Thyroid gland (tissue), 4 donors: ENCODE measurements around the gene AGBL4. TPM values are rescaled to one million over a fixed set of nuclear protein-coding genes. Genes with fewer than 3 reads are reported as not detected.

Experiments used
- DNase-seq, 2 donors: peaks; one replicate each; pipeline ENCODE4 v3.0.0-alpha.2; 2019
- H3K27ac ChIP-seq, 3 donors: fragments of 200-600 bp; sonication (generic); 1 replicate in 2 of 3; 2 replicates in 1 of 3; pipeline ENCODE4 v1.5.1; 2016 to 2019; ENCODE audit warnings: mild to moderate bottlenecking in 1 of 3, moderate library complexity in 1 of 3
- H3K27me3 ChIP-seq: fragments of 200-600 bp; sonication (generic); one replicate; pipeline ENCODE4 v1.5.1; 2019
- H3K36me3 ChIP-seq, 2 donors: fragments of 200-600 bp; sonication (generic); one replicate each; pipeline ENCODE4 v1.5.1; 2016 to 2019
- H3K4me1 ChIP-seq, 2 donors: fragments of 200-600 bp; sonication (generic); one replicate each; pipeline ENCODE4 v1.5.1; 2017 to 2019
- H3K4me3 ChIP-seq, 3 donors: fragments of 200-600 bp; sonication (generic); replicated peaks in 1 of 3; 1 replicate in 2 of 3; 2 replicates in 1 of 3; pipeline ENCODE4 v1.5.1; 2016; ENCODE audit warnings: mild to moderate bottlenecking in 1 of 3
- H3K9me3 ChIP-seq: fragments of 200-600 bp; sonication (generic); one replicate; pipeline ENCODE4 v1.5.1; 2017
- POLR2A ChIP-seq, 2 donors: fragments of 450-650 bp; IDR thresholded peaks; one replicate each; pipeline ENCODE4 v1.6.1; 2017; ENCODE audit warnings: antibody characterized with exemption in 2 of 2, mild to moderate bottlenecking in 2 of 2, moderate library complexity in 1 of 2
- WGBS, 2 donors: methylation state at CpG; one replicate each; pipeline ENCODE4 v1.1.5; 2017; 5-methylcytosine and 5-hydroxymethylcytosine counted together
- intact Hi-C: fragments of 100-400 bp; cut with DNase I; formaldehyde crosslinking; loops from one replicate; pipeline ENCODE4 v1.15.1; 2023
- total RNA-seq, 4 donors: library from RNA; depleted of rRNA; stranded (reverse); fragments of >200 nt; gene quantifications; one replicate each; pipeline ENCODE4 v1.2.3, GENCODE V29; 2016
- TF ChIP-seq, protein P1 (sequence below), 6 experiments: fragments of 200-600 bp in 3 of 6; fragments of 450-650 bp in 3 of 6; sonication (generic) in 3 of 6; IDR thresholded peaks; one replicate each; pipeline ENCODE4 v1.5.1; 2016 to 2019; ENCODE audit warnings: antibody characterized with exemption in 6 of 6, mild to moderate bottlenecking in 2 of 6, inconsistent platforms in 1 of 6, moderate library complexity in 1 of 6

The AGBL4 gene
- total RNA-seq, 4 donors from 2014 or later = 2.1 to 6.0 (median 4.8) TPM

DNA sequence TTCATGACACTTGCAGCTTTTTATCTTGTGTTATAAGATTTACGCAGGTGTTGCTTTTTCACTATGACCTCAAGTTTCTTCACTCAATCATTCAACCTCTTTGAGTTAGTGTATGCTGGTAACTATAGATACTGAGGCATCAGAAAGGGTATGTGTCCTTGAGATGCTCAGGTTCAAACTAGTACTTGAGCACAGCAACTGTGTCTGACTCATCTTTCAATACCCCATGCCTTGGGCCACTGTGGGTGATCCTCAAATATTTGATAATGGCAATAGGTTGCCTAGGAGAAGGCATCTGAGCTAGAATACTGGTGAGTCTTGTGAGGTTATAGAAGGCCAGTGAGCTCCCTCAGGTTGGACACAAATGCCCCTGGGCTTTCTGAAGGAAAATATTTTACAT lies 1463.6 kb downstream of the AGBL4 start:
- no peaks in the 10 kb centered on the region for H3K9me3 ChIP-seq
- 97 to 100% methylated on average over 1 of the region's 1 CpG for WGBS, 2 donors
- no peak overlapping the region for H3K4me3 ChIP-seq
- DNase-seq = no peak
- no peaks in the 10 kb centered on the region for H3K4me1 ChIP-seq
- H3K36me3 ChIP-seq = no peaks in the 10 kb centered on the region
- no peak overlapping the region for H3K27ac ChIP-seq
- no peaks in the 10 kb centered on the region for H3K27me3 ChIP-seq
- intact Hi-C loops = no loop called here
- TF ChIP-seq, protein P1, sequence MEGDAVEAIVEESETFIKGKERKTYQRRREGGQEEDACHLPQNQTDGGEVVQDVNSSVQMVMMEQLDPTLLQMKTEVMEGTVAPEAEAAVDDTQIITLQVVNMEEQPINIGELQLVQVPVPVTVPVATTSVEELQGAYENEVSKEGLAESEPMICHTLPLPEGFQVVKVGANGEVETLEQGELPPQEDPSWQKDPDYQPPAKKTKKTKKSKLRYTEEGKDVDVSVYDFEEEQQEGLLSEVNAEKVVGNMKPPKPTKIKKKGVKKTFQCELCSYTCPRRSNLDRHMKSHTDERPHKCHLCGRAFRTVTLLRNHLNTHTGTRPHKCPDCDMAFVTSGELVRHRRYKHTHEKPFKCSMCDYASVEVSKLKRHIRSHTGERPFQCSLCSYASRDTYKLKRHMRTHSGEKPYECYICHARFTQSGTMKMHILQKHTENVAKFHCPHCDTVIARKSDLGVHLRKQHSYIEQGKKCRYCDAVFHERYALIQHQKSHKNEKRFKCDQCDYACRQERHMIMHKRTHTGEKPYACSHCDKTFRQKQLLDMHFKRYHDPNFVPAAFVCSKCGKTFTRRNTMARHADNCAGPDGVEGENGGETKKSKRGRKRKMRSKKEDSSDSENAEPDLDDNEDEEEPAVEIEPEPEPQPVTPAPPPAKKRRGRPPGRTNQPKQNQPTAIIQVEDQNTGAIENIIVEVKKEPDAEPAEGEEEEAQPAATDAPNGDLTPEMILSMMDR (IDR thresholded peaks at IDR 0.05) = no peak
- TF ChIP-seq POLR2A (IDR thresholded peaks at IDR 0.05) = no peak

DNA sequence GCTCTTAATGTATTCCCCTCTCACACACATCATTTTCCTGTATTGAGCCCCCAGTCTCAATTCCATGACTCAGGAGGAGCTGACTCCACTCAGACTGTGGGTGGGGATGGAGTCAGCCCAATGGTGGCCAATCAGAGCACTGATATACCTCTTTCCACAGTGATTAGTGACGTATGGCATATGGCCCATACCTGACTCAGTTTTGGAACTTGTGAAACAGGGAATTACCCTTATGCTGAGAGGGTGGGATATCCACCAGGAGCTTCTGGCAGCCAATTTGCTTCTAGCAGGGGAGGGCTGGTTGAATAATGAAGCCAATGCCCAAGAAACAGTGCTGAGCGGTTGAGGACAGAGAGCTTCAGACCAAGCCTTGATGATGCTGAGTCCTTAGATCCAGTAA lies 1465.4 kb downstream of the AGBL4 start:
- Histone ChIP-seq H3K9me3 (no peaks in the 10 kb centered on the region), H3K4me3 (no peak overlapping the region), H3K27me3 (no peaks in the 10 kb centered on the region), H3K27ac (no peak overlapping the region), H3K36me3 (no peaks in the 10 kb centered on the region), H3K4me1 (peaks cover 0 to 3% of the 10 kb centered on the region in 2 donors)
- intact Hi-C loops = no loop called here
- no peak for DNase-seq
- 84 to 93% methylated on average over 2 of the region's 2 CpGs for WGBS, 2 donors
- TF ChIP-seq, protein P1 (IDR thresholded peaks at IDR 0.05) = no peak
- TF ChIP-seq POLR2A (IDR thresholded peaks at IDR 0.05) = no peak

DNA sequence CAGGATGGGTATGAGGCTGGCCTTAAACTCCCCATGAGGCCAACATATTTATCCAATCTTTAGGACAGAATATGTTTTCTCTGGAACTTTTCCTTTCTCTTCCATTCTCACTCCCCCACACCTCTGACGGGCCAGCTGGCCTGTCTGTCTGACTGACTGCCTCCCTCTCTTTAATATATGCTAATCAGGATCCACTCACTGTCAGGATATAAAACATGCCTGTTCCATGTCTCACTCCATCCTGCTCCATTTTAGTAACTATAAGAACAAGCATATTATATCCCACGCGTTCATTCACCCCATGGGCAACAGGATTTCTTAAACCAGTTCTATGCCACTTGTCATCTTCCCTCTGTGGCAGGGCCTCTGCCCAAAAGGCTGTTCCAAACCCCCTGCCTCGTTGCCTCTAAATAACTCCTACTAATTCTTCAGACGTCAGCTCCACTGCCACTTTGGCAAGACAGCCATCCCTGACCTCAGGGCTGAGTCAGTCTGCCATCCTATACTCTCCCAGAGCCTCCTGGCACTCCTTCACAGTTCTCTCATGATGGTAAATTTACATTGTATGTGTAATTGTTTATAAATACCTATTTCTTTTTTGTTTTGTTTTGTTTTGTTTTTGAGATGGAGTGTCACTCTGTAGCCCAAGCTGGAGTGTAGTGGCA lies 1467.4 kb downstream of the AGBL4 start:
- no peak for DNase-seq
- no peak for TF ChIP-seq POLR2A (IDR thresholded peaks at IDR 0.05)
- TF ChIP-seq, protein P1 (IDR thresholded peaks at IDR 0.05) = no peak
- intact Hi-C loops = no loop called here

DNA sequence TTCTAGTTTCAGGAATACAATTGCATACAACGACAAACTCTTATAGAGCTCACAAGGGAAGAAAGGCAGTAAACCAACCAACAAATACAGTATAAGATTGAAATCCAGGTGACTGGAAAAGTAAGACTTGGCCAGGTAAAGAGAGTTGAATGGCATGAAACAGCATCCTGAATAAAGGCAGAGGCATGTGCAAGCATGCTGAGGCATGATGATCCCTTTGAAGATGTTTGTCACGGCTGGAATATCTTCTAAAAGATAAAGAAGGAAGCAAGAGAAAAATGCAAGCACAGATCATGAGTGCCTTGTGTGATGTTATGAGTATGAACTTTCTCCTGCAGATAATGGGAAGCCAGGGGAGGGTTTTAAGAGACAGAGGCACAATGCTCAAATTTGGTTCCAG lies 1468.5 kb downstream of the AGBL4 start:
- no peaks in the 10 kb centered on the region for H3K9me3 ChIP-seq
- H3K4me1 ChIP-seq = peaks cover 6 to 14% of the 10 kb centered on the region in 2 donors
- H3K27me3 ChIP-seq = no peaks in the 10 kb centered on the region
- H3K27ac ChIP-seq = no peak overlapping the region
- no peak for TF ChIP-seq POLR2A (IDR thresholded peaks at IDR 0.05)
- TF ChIP-seq, protein P1 (IDR thresholded peaks at IDR 0.05) = no peak
- no peak overlapping the region for H3K4me3 ChIP-seq
- intact Hi-C loops = no loop called here
- no peaks in the 10 kb centered on the region for H3K36me3 ChIP-seq
- DNase-seq = no peak
- 96% methylated on average over 2 of the region's 2 CpGs for WGBS, 2 donors

More for the DNA sequence above, 1467.4 kb downstream of the AGBL4 start:
- Histone ChIP-seq H3K27me3 (no peaks in the 10 kb centered on the region), H3K4me3 (no peak overlapping the region), H3K4me1 (peaks cover 6 to 14% of the 10 kb centered on the region in 2 donors), H3K36me3 (no peaks in the 10 kb centered on the region), H3K27ac (no peak overlapping the region), H3K9me3 (no peaks in the 10 kb centered on the region)
- 83 to 84% methylated on average over 5 of the region's 5 CpGs for WGBS, 2 donors

DNA sequence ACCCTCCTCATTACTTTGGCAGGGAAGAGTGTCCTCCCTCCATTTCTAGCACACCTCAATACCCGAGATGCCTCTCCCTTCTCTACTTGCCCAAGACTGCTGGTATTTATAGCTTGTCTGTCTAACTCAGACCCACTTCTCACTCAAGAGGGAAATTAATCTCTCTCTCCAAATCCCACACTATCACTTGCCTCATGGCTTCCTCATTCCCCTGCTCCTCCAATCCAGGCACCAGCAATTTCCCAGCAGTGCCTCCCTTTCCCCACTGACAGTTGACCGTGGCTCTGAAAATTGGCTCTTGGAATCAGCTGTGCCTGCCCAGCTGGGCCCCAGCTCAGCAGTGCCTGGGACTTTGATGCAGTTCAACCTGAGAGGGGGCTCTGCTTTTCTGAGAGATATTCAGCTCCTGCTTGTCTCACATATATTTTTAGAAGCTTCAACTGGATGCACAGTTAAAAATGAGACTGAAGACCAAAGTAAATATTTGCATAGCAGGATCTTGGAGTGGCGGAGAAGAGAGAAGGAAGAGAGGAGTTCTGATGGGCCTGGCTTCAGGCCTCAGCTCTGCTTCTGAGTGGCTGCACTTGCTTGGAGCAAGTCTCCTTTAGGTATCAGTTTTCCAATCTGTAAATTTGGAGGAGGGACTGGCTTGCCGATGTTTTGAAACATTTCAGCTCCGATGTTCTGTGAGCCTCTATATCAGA lies 1470.7 kb downstream of the AGBL4 start:
- no peak overlapping the region for H3K4me3 ChIP-seq
- TF ChIP-seq, protein P1 (IDR thresholded peaks at IDR 0.05) = no peak
- no peak for TF ChIP-seq POLR2A (IDR thresholded peaks at IDR 0.05)
- H3K9me3 ChIP-seq = no peaks in the 10 kb centered on the region
- H3K27me3 ChIP-seq = no peaks in the 10 kb centered on the region
- 20 to 23% methylated on average over 5 of the region's 5 CpGs for WGBS, 2 donors
- H3K27ac ChIP-seq = peak overlapping the region in 1 of 3 donors; percentile 30
- H3K36me3 ChIP-seq = no peaks in the 10 kb centered on the region
- DNase-seq = peak; percentile 44 to 45
- peaks cover 6 to 14% of the 10 kb centered on the region in 2 donors for H3K4me1 ChIP-seq
- intact Hi-C loops = no loop called here
